HL-60 (cell line): ENCODE measurements around the gene C17orf50.

Source experiments
- GABPA ChIP-seq: IDR thresholded peaks from 2 replicates; pipeline ENCODE4 v1.6.1; 2012; ENCODE audit warnings: low read depth
- POLR2AphosphoS5 ChIP-seq: IDR thresholded peaks from 2 replicates; pipeline ENCODE4 v1.6.1; 2012; ENCODE audit warnings: low read depth
- SPI1 ChIP-seq: IDR thresholded peaks from 2 replicates; pipeline ENCODE4 v1.6.1; 2012; ENCODE audit warnings: low read depth, mild to moderate bottlenecking, borderline replicate concordance
- TF ChIP-seq, protein P1 (sequence below): IDR thresholded peaks from 2 replicates; pipeline ENCODE4 v1.6.1; 2012; ENCODE audit warnings: low read depth; ENCODE audit not compliant: insufficient replicate concordance
- TF ChIP-seq, protein P2 (sequence below): IDR thresholded peaks from one replicate; pipeline ENCODE4 v1.5.1; 2011; ENCODE audit warnings: low read length, control low read depth, inconsistent platforms; ENCODE audit not compliant: insufficient read depth

DNA sequence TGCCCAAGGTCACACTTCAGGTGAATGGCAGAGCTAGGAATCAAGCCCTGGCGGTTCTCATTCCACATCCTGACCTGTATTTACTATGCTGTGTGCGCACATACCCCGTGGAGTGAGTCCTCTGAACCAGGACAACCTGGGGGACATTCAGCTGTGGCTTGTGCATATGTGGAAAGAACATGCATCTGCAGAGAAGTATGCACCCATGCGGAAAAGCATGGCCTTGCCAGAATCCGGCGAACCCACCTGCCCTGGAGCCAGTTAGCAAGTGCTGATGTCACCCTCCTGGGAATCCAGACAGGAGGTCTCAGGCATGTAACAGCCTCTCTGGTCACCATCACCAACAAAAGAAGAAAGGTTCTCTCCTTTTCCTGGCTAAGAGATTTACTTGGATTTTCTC is 27.3 kb upstream of the C17orf50 start:
- TF ChIP-seq, protein P1, sequence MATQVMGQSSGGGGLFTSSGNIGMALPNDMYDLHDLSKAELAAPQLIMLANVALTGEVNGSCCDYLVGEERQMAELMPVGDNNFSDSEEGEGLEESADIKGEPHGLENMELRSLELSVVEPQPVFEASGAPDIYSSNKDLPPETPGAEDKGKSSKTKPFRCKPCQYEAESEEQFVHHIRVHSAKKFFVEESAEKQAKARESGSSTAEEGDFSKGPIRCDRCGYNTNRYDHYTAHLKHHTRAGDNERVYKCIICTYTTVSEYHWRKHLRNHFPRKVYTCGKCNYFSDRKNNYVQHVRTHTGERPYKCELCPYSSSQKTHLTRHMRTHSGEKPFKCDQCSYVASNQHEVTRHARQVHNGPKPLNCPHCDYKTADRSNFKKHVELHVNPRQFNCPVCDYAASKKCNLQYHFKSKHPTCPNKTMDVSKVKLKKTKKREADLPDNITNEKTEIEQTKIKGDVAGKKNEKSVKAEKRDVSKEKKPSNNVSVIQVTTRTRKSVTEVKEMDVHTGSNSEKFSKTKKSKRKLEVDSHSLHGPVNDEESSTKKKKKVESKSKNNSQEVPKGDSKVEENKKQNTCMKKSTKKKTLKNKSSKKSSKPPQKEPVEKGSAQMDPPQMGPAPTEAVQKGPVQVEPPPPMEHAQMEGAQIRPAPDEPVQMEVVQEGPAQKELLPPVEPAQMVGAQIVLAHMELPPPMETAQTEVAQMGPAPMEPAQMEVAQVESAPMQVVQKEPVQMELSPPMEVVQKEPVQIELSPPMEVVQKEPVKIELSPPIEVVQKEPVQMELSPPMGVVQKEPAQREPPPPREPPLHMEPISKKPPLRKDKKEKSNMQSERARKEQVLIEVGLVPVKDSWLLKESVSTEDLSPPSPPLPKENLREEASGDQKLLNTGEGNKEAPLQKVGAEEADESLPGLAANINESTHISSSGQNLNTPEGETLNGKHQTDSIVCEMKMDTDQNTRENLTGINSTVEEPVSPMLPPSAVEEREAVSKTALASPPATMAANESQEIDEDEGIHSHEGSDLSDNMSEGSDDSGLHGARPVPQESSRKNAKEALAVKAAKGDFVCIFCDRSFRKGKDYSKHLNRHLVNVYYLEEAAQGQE: no peak
- TF ChIP-seq POLR2AphosphoS5 (no peak), SPI1 (no peak), GABPA (no peak)
- TF ChIP-seq, protein P2, sequence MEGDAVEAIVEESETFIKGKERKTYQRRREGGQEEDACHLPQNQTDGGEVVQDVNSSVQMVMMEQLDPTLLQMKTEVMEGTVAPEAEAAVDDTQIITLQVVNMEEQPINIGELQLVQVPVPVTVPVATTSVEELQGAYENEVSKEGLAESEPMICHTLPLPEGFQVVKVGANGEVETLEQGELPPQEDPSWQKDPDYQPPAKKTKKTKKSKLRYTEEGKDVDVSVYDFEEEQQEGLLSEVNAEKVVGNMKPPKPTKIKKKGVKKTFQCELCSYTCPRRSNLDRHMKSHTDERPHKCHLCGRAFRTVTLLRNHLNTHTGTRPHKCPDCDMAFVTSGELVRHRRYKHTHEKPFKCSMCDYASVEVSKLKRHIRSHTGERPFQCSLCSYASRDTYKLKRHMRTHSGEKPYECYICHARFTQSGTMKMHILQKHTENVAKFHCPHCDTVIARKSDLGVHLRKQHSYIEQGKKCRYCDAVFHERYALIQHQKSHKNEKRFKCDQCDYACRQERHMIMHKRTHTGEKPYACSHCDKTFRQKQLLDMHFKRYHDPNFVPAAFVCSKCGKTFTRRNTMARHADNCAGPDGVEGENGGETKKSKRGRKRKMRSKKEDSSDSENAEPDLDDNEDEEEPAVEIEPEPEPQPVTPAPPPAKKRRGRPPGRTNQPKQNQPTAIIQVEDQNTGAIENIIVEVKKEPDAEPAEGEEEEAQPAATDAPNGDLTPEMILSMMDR: no peak
